ENCODE results near the gene PDXDC1.
"Not testable (repeated sequence)": the region's sequence is repeated elsewhere in the genome, so short reads cannot be mapped to it uniquely, and the experiment has no call there.

PDXDC1 gene

GRCh38 chr16:15090663-15091269 lies 115.9 kb downstream of the PDXDC1 start:
- peaks cover 28% of the 10 kb centered on the region for H3K4me1 Mint-ChIP-seq
- not testable (repeated sequence) for H3K4me3 Mint-ChIP-seq; DNase-seq (ENCODE audit: low spot score in 2 of 2); ATAC-seq; H3K9me3 Mint-ChIP-seq
- H3K36me3 Mint-ChIP-seq: peaks cover 83% of the 10 kb centered on the region
- H3K27ac Mint-ChIP-seq: peak overlapping the region; percentile 37

GRCh38 chr16:15093571-15093954 lies 118.7 kb downstream of the PDXDC1 start:
- peak overlapping the region; percentile 98 for H3K27ac Mint-ChIP-seq
- not testable (repeated sequence) for H3K9me3 Mint-ChIP-seq; ATAC-seq; DNase-seq (ENCODE audit: low spot score in 2 of 2)
- peaks cover 28% of the 10 kb centered on the region for H3K4me1 Mint-ChIP-seq
- H3K4me3 Mint-ChIP-seq: peak overlapping the region; percentile 93
- H3K36me3 Mint-ChIP-seq: peaks cover 57% of the 10 kb centered on the region

GRCh38 chr16:15093955-15094827 lies 119.4 kb downstream of the PDXDC1 start, which contains the start of gene RRN3:
RRN3 (minus strand) TSS chr16:15094272; CDS start chr16:15094233, 39 bp downstream.
- peak within 1 kb of the TSS; percentile 93 for H3K4me3 Mint-ChIP-seq
- not testable (repeated sequence) for H3K9me3 Mint-ChIP-seq
- DNase-seq (ENCODE audit: low spot score in 2 of 2) (peak; percentile 70 to 91), ATAC-seq (peak; percentile 100)
- peaks cover 51% of the 10 kb centered on the region for H3K36me3 Mint-ChIP-seq
- peaks cover 28% of the 10 kb centered on the region for H3K4me1 Mint-ChIP-seq
- H3K27ac Mint-ChIP-seq: peak within 1 kb of the TSS; percentile 98

- not testable (repeated sequence) for H3K4me3 Mint-ChIP-seq
These were observed 121.8 kb downstream of the PDXDC1 start for GRCh38 chr16:15096583-15096972.

GRCh38 chr16:15099366-15099909 lies 124.6 kb downstream of the PDXDC1 start:
- not testable (repeated sequence) for H3K36me3 Mint-ChIP-seq; H3K27ac Mint-ChIP-seq; H3K4me3 Mint-ChIP-seq; H3K9me3 Mint-ChIP-seq; H3K4me1 Mint-ChIP-seq; ATAC-seq; DNase-seq (ENCODE audit: low spot score in 2 of 2)

More at GRCh38 chr16:15096583-15096972, 121.8 kb downstream of the PDXDC1 start:
- not testable (repeated sequence) for H3K27ac Mint-ChIP-seq; DNase-seq (ENCODE audit: low spot score in 2 of 2); ATAC-seq; H3K9me3 Mint-ChIP-seq
- peaks cover 22% of the 10 kb centered on the region for H3K4me1 Mint-ChIP-seq
- peaks cover 27% of the 10 kb centered on the region for H3K36me3 Mint-ChIP-seq

- ATAC-seq; H3K27ac Mint-ChIP-seq; H3K9me3 Mint-ChIP-seq; H3K4me1 Mint-ChIP-seq; H3K4me3 Mint-ChIP-seq; H3K36me3 Mint-ChIP-seq; DNase-seq (ENCODE audit: low spot score in 2 of 2): not testable (repeated sequence)
These were observed 125.7 kb downstream of the PDXDC1 start for GRCh38 chr16:15100372-15100987.

GRCh38 chr16:15127641-15128425 lies 153.0 kb downstream of the PDXDC1 start:
- not testable (repeated sequence) for H3K4me3 Mint-ChIP-seq; DNase-seq (ENCODE audit: low spot score in 2 of 2); H3K9me3 Mint-ChIP-seq; H3K27ac Mint-ChIP-seq; H3K4me1 Mint-ChIP-seq; ATAC-seq
- H3K36me3 Mint-ChIP-seq: peaks cover 12% of the 10 kb centered on the region

- H3K36me3 Mint-ChIP-seq: peaks cover 12% of the 10 kb centered on the region
- ATAC-seq, H3K27ac Mint-ChIP-seq: not testable (repeated sequence)
These were observed 155.6 kb downstream of the PDXDC1 start for GRCh38 chr16:15130256-15130932.

GRCh38 chr16:15130943-15131700 lies 156.3 kb downstream of the PDXDC1 start:
- peaks cover 12% of the 10 kb centered on the region for H3K36me3 Mint-ChIP-seq
- ATAC-seq; H3K4me3 Mint-ChIP-seq; DNase-seq (ENCODE audit: low spot score in 2 of 2); H3K9me3 Mint-ChIP-seq; H3K4me1 Mint-ChIP-seq; H3K27ac Mint-ChIP-seq: not testable (repeated sequence)

More at GRCh38 chr16:15130256-15130932, 155.6 kb downstream of the PDXDC1 start:
- DNase-seq (ENCODE audit: low spot score in 2 of 2); H3K4me1 Mint-ChIP-seq; H3K9me3 Mint-ChIP-seq; H3K4me3 Mint-ChIP-seq: not testable (repeated sequence)

- not testable (repeated sequence) for H3K9me3 Mint-ChIP-seq
These were observed 158.0 kb downstream of the PDXDC1 start for GRCh38 chr16:15132719-15133428.

GRCh38 chr16:15133554-15133953 lies 158.7 kb downstream of the PDXDC1 start:
- H3K36me3 Mint-ChIP-seq; H3K4me3 Mint-ChIP-seq; H3K9me3 Mint-ChIP-seq; ATAC-seq; DNase-seq (ENCODE audit: low spot score in 2 of 2); H3K27ac Mint-ChIP-seq; H3K4me1 Mint-ChIP-seq: not testable (repeated sequence)

More at GRCh38 chr16:15132719-15133428, 158.0 kb downstream of the PDXDC1 start:
- not testable (repeated sequence) for H3K27ac Mint-ChIP-seq; DNase-seq (ENCODE audit: low spot score in 2 of 2); ATAC-seq; H3K4me1 Mint-ChIP-seq; H3K36me3 Mint-ChIP-seq; H3K4me3 Mint-ChIP-seq

- not testable (repeated sequence) for H3K4me1 Mint-ChIP-seq; H3K27ac Mint-ChIP-seq; DNase-seq (ENCODE audit: low spot score in 2 of 2); H3K36me3 Mint-ChIP-seq; H3K9me3 Mint-ChIP-seq; H3K4me3 Mint-ChIP-seq; ATAC-seq
These were observed 160.1 kb downstream of the PDXDC1 start for GRCh38 chr16:15134752-15135482.
